Kidney epithelial cell (primary cell): ENCODE measurements around the gene DCHS2. TPM values are rescaled to one million over a fixed set of nuclear protein-coding genes. Genes with fewer than 3 reads are reported as not detected.

ENCODE experiments used
- DNase-seq: peaks from one replicate; pipeline ENCODE4 v3.0.0-alpha.2; 2010; ENCODE audit warnings: low read depth
- H3K27me3 ChIP-seq: 2 replicates; pipeline ENCODE4 v1.6.0; 2011; ENCODE audit warnings: low read length; ENCODE audit not compliant: control insufficient read depth, insufficient read depth
- H3K36me3 ChIP-seq: 2 replicates; pipeline ENCODE4 v1.5.1; 2011; ENCODE audit warnings: low read length; ENCODE audit not compliant: control insufficient read depth, insufficient read depth
- H3K4me3 ChIP-seq: 2 replicates; pipeline ENCODE4 v1.5.1; 2011; ENCODE audit warnings: low read depth, mild to moderate bottlenecking, control low read depth, low read length
- total RNA-seq: library from RNA; depleted of rRNA; stranded (reverse); fragments of >200 nt; gene quantifications from 2 replicates; pipeline ENCODE4 v1.2.3, GENCODE V29; 2015
- TF ChIP-seq, protein P1 (sequence below): IDR thresholded peaks from 2 replicates; pipeline ENCODE4 v1.5.1; 2011; ENCODE audit warnings: mild to moderate bottlenecking, moderate library complexity, low read length, control low read depth, inconsistent platforms; ENCODE audit not compliant: insufficient read depth, poor library complexity, severe bottlenecking

Gene DCHS2
- total RNA-seq, 1 donor from 2014 or later, result 0.75 TPM

DNA sequence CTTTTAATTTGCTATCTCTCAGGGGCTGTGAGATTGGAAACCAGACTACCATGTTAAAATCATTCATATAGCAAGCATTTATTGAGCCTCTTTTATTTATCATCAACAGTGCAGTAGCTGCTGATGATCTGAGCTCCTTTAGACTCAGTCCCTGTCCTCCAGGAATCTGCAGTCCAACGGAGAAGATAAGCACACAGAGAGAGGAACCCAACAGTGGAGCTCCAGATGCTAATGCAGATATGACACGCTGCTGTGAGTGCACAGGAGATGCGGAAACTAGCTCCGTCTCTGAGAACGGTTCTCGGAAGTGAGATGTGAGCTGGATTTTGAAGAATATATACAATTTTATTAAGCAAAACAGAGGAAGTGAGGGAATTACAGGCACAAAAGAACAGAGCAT lies 35.4 kb downstream of the DCHS2 start:
- Histone ChIP-seq H3K4me3 (no peak overlapping the region), H3K36me3 (no peaks in the 10 kb centered on the region), H3K27me3 (no peaks in the 10 kb centered on the region)
- TF ChIP-seq, protein P1, sequence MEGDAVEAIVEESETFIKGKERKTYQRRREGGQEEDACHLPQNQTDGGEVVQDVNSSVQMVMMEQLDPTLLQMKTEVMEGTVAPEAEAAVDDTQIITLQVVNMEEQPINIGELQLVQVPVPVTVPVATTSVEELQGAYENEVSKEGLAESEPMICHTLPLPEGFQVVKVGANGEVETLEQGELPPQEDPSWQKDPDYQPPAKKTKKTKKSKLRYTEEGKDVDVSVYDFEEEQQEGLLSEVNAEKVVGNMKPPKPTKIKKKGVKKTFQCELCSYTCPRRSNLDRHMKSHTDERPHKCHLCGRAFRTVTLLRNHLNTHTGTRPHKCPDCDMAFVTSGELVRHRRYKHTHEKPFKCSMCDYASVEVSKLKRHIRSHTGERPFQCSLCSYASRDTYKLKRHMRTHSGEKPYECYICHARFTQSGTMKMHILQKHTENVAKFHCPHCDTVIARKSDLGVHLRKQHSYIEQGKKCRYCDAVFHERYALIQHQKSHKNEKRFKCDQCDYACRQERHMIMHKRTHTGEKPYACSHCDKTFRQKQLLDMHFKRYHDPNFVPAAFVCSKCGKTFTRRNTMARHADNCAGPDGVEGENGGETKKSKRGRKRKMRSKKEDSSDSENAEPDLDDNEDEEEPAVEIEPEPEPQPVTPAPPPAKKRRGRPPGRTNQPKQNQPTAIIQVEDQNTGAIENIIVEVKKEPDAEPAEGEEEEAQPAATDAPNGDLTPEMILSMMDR, result no peak
- no peak for DNase-seq

DNA sequence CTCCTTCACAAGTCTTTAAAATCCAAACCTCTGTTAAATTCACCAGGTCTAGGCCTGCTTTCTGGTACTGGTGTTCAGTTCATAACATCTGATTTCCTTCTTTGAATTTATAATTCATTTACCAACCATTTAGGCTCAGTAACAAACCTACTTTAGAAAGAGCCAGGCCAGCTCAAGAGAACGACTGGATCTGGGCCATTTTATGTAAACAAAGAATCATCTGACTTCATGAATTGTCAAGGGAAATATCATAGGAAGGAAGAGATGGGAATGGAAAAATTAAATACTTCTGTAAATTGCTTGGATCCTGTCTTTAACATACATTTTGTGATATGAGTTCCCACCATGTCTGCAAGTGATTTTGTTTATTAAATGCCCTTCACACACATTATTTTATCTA lies 36.5 kb downstream of the DCHS2 start:
- H3K4me3 ChIP-seq, result no peak overlapping the region
- H3K27me3 ChIP-seq, result no peaks in the 10 kb centered on the region
- no peak for DNase-seq
- TF ChIP-seq, protein P1, result no peak
- no peaks in the 10 kb centered on the region for H3K36me3 ChIP-seq

DNA sequence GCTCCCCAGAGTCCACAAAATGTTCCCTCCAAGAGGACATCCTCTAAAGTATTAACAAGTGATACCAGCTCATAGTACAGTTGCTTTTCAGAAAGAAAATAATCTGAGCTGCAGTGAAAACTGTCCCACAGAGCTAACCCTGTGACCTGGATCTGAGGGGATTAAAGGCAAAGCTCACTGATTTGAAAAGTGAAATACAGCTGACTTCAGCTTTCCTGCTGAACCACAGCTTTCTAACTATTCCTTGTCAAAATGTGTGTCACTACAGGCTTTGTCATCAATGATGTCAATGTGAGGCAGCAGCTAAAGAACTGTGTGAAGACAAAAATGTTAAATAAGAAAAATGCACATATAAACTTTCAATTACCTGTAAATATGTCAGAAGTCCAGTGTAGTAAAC lies 36.9 kb downstream of the DCHS2 start:
- Histone ChIP-seq H3K36me3 (no peaks in the 10 kb centered on the region), H3K27me3 (no peaks in the 10 kb centered on the region), H3K4me3 (no peak overlapping the region)
- no peak for DNase-seq
- TF ChIP-seq, protein P1, result no peak

DNA sequence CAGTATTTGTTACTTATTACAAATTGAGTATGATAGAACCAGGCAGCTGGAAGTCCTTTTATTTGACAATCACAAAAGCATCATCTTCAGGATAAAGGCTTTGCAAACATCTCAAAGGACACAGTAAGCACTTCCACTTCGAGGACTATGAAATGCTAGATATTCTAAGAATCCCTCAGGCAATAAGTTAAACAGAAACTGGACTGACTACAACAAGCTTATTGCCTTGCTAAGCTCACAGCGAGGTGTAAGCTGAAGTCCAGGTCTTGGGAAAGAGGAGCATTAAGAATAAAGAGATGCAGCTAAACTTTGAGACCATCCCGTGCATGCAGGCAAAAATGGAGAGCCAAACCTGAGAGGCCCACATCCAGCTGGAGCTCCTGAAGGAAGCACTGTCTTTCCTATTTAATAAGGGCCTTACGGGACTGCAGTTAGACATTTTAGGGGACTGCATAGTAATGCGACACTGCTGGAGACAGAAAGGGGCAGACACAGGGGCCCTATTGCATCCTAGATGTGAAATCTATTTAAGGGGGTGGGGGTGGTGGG lies 38.7 kb downstream of the DCHS2 start:
- Histone ChIP-seq H3K36me3 (no peaks in the 10 kb centered on the region), H3K27me3 (no peaks in the 10 kb centered on the region), H3K4me3 (no peak overlapping the region)
- no peak for DNase-seq
- TF ChIP-seq, protein P1, result no peak

DNA sequence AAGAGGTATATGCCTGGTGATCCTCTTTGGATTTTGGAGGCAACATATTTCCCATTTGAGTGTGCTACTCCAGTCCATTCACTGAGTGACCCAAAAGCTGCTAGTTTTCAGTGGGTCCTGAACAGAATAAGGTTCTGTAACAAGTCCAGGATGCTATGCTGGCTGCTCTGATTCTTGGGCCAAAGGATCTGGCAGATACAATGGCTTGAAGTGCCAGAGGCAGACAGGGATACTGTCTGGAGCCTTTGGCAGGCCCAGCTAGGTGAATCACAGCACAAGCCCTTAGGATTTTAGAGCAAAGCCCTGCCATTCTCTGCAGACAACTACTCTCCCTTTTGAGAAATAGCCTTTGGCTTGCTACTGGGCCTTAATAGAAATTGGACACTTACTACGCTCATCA lies 40.6 kb downstream of the DCHS2 start:
- Histone ChIP-seq H3K27me3 (no peaks in the 10 kb centered on the region), H3K4me3 (no peak overlapping the region), H3K36me3 (no peaks in the 10 kb centered on the region)
- TF ChIP-seq, protein P1, result no peak
- no peak for DNase-seq

DNA sequence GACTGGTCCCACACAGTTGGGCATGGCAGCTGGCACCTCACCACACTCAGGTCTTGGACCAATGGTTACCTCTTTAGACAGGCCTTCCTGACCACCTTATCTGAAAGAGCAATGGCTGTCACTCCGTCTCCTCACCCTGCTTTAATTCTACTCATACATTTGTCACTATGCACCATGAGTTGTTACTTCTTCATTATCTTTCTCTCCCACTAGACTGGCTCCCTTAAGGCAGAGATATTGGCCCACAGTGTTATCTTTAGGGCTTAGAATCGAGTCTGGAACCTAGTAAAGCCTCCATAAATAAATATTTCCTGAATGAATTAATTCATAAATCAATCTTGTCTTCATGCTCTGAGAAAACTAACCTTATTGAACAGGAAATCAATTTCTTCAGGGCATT lies 46.6 kb downstream of the DCHS2 start:
- no peak for DNase-seq
- Histone ChIP-seq H3K27me3 (no peaks in the 10 kb centered on the region), H3K36me3 (no peaks in the 10 kb centered on the region), H3K4me3 (no peak overlapping the region)
- TF ChIP-seq, protein P1, result no peak
